WTC11 (cell line): ENCODE results near the gene CENPQ. TPM values are rescaled to one million over a fixed set of nuclear protein-coding genes. Genes with fewer than 3 reads are reported as not detected.
A peak's percentile ranks its signal among the peaks of the same experiment; 100 is the strongest.

Experiments used
- ATAC-seq: fragments of 200-7000 bp; cut with Tn5 transposase; 2 replicates; pipeline ENCODE4 v1.10.0; 2021; ENCODE audit warnings: mild to moderate bottlenecking, moderate library complexity
- CTCF ChIA-PET: fragments of 300-600 bp; sonication (Branson Sonifier 250); formaldehyde crosslinking; loops from one replicate; lab custom pipeline; 2021; ENCODE audit warnings: antibody characterized with exemption; lab: Charles Lee
- POLR2A ChIA-PET: fragments of 350-600 bp; sonication (Branson Sonifier 250); formaldehyde crosslinking; loops from one replicate; lab custom pipeline; 2021; ENCODE audit warnings: antibody characterized with exemption; lab: Charles Lee
- DNase-seq: peaks from one replicate; pipeline ENCODE4 v3.0.0; 2021; ENCODE audit warnings: low spot score
- H3K27ac Mint-ChIP-seq: 2 replicates; pipeline ENCODE4 v1.8.0; 2021; ENCODE audit warnings: mixed read lengths
- H3K27me3 Mint-ChIP-seq: 2 replicates; pipeline ENCODE4 v1.8.0; 2021; ENCODE audit warnings: low read depth, mild to moderate bottlenecking, moderate library complexity, mixed read lengths
- H3K36me3 Mint-ChIP-seq: 2 replicates; pipeline ENCODE4 v1.8.0; 2021; ENCODE audit warnings: mixed read lengths
- H3K4me1 Mint-ChIP-seq: 2 replicates; pipeline ENCODE4 v1.8.0; 2022; ENCODE audit warnings: mixed read lengths
- H3K4me3 Mint-ChIP-seq: 2 replicates; pipeline ENCODE4 v1.8.0; 2021; ENCODE audit warnings: mild to moderate bottlenecking, moderate library complexity, mixed read lengths
- H3K9me3 Mint-ChIP-seq: 2 replicates; pipeline ENCODE4 v1.8.0; 2021; ENCODE audit warnings: mixed read lengths
- ARID4B ChIP-seq: sonication (generic); formaldehyde crosslinking; IDR thresholded peaks from 2 replicates; pipeline ENCODE4 v1.8.0; 2023; ENCODE audit warnings: missing genetic modification reagents, mild to moderate bottlenecking, borderline replicate concordance
- CBFB ChIP-seq: sonication (generic); formaldehyde crosslinking; IDR thresholded peaks from 2 replicates; pipeline ENCODE4 v1.8.1; 2022; ENCODE audit warnings: mild to moderate bottlenecking, low read depth, missing genetic modification reagents
- GABPB1 ChIP-seq: sonication (generic); formaldehyde crosslinking; IDR thresholded peaks from 2 replicates; pipeline ENCODE4 v1.8.1; 2023; ENCODE audit warnings: mild to moderate bottlenecking, missing genetic modification reagents
- HMGA2 ChIP-seq: fragments of 250-450 bp; sonication (Bioruptor Pico); IDR thresholded peaks from 2 replicates; pipeline ENCODE4 v1.4.0; 2021; ENCODE audit warnings: mild to moderate bottlenecking, moderate library complexity
- MAX ChIP-seq: sonication (generic); formaldehyde crosslinking; IDR thresholded peaks from 2 replicates; pipeline ENCODE4 v1.8.0; 2022; ENCODE audit warnings: mild to moderate bottlenecking, missing genetic modification reagents
- MXD4 ChIP-seq: fragments of 250-450 bp; sonication (Bioruptor Pico); IDR thresholded peaks from 2 replicates; pipeline ENCODE4 v1.8.0; 2021; ENCODE audit warnings: mild to moderate bottlenecking, moderate library complexity, borderline replicate concordance
- NFYB ChIP-seq: sonication (generic); formaldehyde crosslinking; conservative IDR thresholded peaks from 2 replicates; pipeline ENCODE4 v1.8.0; 2022; ENCODE audit warnings: low read depth, missing genetic modification reagents
- NR3C1 ChIP-seq: sonication (generic); formaldehyde crosslinking; conservative IDR thresholded peaks from 2 replicates; pipeline ENCODE4 v1.8.1; 2023; ENCODE audit warnings: low read depth, mild to moderate bottlenecking, missing genetic modification reagents
- PRDM15 ChIP-seq: sonication (generic); formaldehyde crosslinking; IDR thresholded peaks from 2 replicates; pipeline ENCODE4 v1.8.0; 2022; ENCODE audit warnings: missing genetic modification reagents
- PRRX2 ChIP-seq: fragments of 250-450 bp; sonication (Bioruptor Pico); IDR thresholded peaks from 2 replicates; pipeline ENCODE4 v1.8.0; 2021; ENCODE audit warnings: mild to moderate bottlenecking
- SP1 ChIP-seq: sonication (generic); formaldehyde crosslinking; conservative IDR thresholded peaks from 2 replicates; pipeline ENCODE4 v1.8.1; 2022; ENCODE audit warnings: missing genetic modification reagents
- TCF7 ChIP-seq: sonication (generic); formaldehyde crosslinking; IDR thresholded peaks from 2 replicates; pipeline ENCODE4 v1.8.0; 2022; ENCODE audit warnings: mild to moderate bottlenecking, low read depth, missing genetic modification reagents, moderate library complexity
- TEAD1 ChIP-seq: sonication (generic); formaldehyde crosslinking; IDR thresholded peaks from 2 replicates; pipeline ENCODE4 v1.8.0; 2022; ENCODE audit warnings: mild to moderate bottlenecking, missing genetic modification reagents
- USF2 ChIP-seq: sonication (generic); formaldehyde crosslinking; IDR thresholded peaks from 2 replicates; pipeline ENCODE4 v1.8.1; 2023; ENCODE audit warnings: mild to moderate bottlenecking, missing genetic modification reagents, moderate library complexity
- ZNF138 ChIP-seq: sonication (generic); formaldehyde crosslinking; conservative IDR thresholded peaks from 2 replicates; pipeline ENCODE4 v1.8.1; 2022; ENCODE audit warnings: mild to moderate bottlenecking, moderate library complexity, missing genetic modification reagents
- ZNF219 ChIP-seq: sonication (generic); formaldehyde crosslinking; IDR thresholded peaks from 2 replicates; pipeline ENCODE4 v1.8.0; 2023; ENCODE audit warnings: missing genetic modification reagents, mild to moderate bottlenecking, borderline replicate concordance
- ZNF317 ChIP-seq: sonication (generic); formaldehyde crosslinking; IDR thresholded peaks from 2 replicates; pipeline ENCODE4 v1.8.1; 2023; ENCODE audit warnings: low read depth, mild to moderate bottlenecking, moderate library complexity, missing genetic modification reagents, borderline replicate concordance
- ZNF512 ChIP-seq: sonication (generic); formaldehyde crosslinking; IDR thresholded peaks from 2 replicates; pipeline ENCODE4 v1.8.1; 2022; ENCODE audit warnings: missing genetic modification reagents, borderline replicate concordance
- ZNF532 ChIP-seq: fragments of 250-450 bp; sonication (Bioruptor Pico); IDR thresholded peaks from 2 replicates; pipeline ENCODE4 v1.9.0; 2021; ENCODE audit warnings: mild to moderate bottlenecking, borderline replicate concordance
- total RNA-seq: library from RNA; stranded (reverse); gene quantifications from 3 replicates; pipeline ENCODE4 v1.2.3, GENCODE V29; 2021

CENPQ gene
- total RNA-seq, 1 experiment from 2014 or later: 14.2 TPM

GRCh38 chr6:49522710-49523593, 59.8 kb downstream of the CENPQ start:
- ChIA-PET CTCF (no interaction called here), POLR2A (no interaction called here)
- Mint-ChIP-seq H3K4me3 (no peak overlapping the region), H3K9me3 (no peaks in the 10 kb centered on the region), H3K4me1 (peaks cover 11% of the 10 kb centered on the region), H3K27me3 (no peaks in the 10 kb centered on the region), H3K27ac (no peak overlapping the region), H3K36me3 (no peaks in the 10 kb centered on the region)
- TF ChIP-seq GABPB1: peak; percentile 54
- no peak for TF ChIP-seq MAX (CRISPR knock-in tag)
- no peak for DNase-seq
- ATAC-seq: no peak

GRCh38 chr6:49523901-49524300, 60.7 kb downstream of the CENPQ start:
- CTCF ChIA-PET: no interaction called here
- POLR2A ChIA-PET: no interaction called here
- TF ChIP-seq CBFB (no peak), MXD4 (CRISPR knock-in tag) (no peak), ZNF219 (CRISPR knock-in tag) (no peak), NFYB (CRISPR knock-in tag) (no peak), ZNF317 (CRISPR knock-in tag) (no peak), TCF7 (CRISPR knock-in tag) (no peak), ZNF138 (CRISPR knock-in tag) (no peak), PRRX2 (CRISPR knock-in tag) (no peak), HMGA2 (CRISPR knock-in tag) (no peak), ZNF512 (CRISPR knock-in tag) (no peak), TEAD1 (CRISPR knock-in tag) (no peak), PRDM15 (CRISPR knock-in tag) (no peak), NR3C1 (CRISPR knock-in tag) (no peak), SP1 (CRISPR knock-in tag) (no peak), ARID4B (CRISPR knock-in tag) (no peak), USF2 (CRISPR knock-in tag) (no peak), ZNF532 (no peak)

More at GRCh38 chr6:49523901-49524300, 60.7 kb downstream of the CENPQ start:
- no peak for DNase-seq
- Mint-ChIP-seq H3K9me3 (no peaks in the 10 kb centered on the region), H3K27me3 (no peaks in the 10 kb centered on the region), H3K4me3 (no peak overlapping the region), H3K27ac (no peak overlapping the region), H3K36me3 (no peaks in the 10 kb centered on the region), H3K4me1 (peaks cover 11% of the 10 kb centered on the region)
- no peak for ATAC-seq
